Measurements from ENCODE around the gene PDRG1.

The PDRG1 gene

GRCh38 chr20:31951530-31952453, at the start of gene PDRG1:
TSS of gene PDRG1 (minus strand) at chr20:31952046. CDS start at chr20:31951961, 85 bp downstream.
- DNase-seq (ENCODE audit: low spot score): peak; percentile 99

GRCh38 chr20:31998246-31998645, 46.4 kb upstream of the PDRG1 start:
- DNase-seq (ENCODE audit: low spot score): no peak

- no peak for DNase-seq (ENCODE audit: low spot score)
Measured at GRCh38 chr20:31996996-31997395, 45.1 kb upstream of the PDRG1 start.

GRCh38 chr20:31992086-31992485, 40.2 kb upstream of the PDRG1 start:
- no peak for DNase-seq (ENCODE audit: low spot score)

- DNase-seq (ENCODE audit: low spot score): no peak
Measured at GRCh38 chr20:31991339-31991705, 39.5 kb upstream of the PDRG1 start.

- DNase-seq (ENCODE audit: low spot score): no peak
Measured at GRCh38 chr20:31990641-31991338, 38.9 kb upstream of the PDRG1 start.

- DNase-seq (ENCODE audit: low spot score): no peak
Measured at GRCh38 chr20:31989030-31989645, 37.3 kb upstream of the PDRG1 start.

GRCh38 chr20:31988430-31989015, 36.7 kb upstream of the PDRG1 start:
- no peak for DNase-seq (ENCODE audit: low spot score)

GRCh38 chr20:31987744-31988143, 35.9 kb upstream of the PDRG1 start:
- no peak for DNase-seq (ENCODE audit: low spot score)

GRCh38 chr20:31984981-31985471, 33.2 kb upstream of the PDRG1 start:
- DNase-seq (ENCODE audit: low spot score): no peak

GRCh38 chr20:31981784-31982183, 29.9 kb upstream of the PDRG1 start:
- no peak for DNase-seq (ENCODE audit: low spot score)

- DNase-seq (ENCODE audit: low spot score): no peak
Measured at GRCh38 chr20:31979713-31980426, 28.0 kb upstream of the PDRG1 start.

GRCh38 chr20:31977080-31977479, 25.2 kb upstream of the PDRG1 start:
- no peak for DNase-seq (ENCODE audit: low spot score)

- no peak for DNase-seq (ENCODE audit: low spot score)
Measured at GRCh38 chr20:31975874-31976273, 24.0 kb upstream of the PDRG1 start.

GRCh38 chr20:31974951-31975487, 23.2 kb upstream of the PDRG1 start:
- DNase-seq (ENCODE audit: low spot score): no peak

- DNase-seq (ENCODE audit: low spot score): no peak
Measured at GRCh38 chr20:31974296-31974695, 22.4 kb upstream of the PDRG1 start.

GRCh38 chr20:31972471-31973021, 20.7 kb upstream of the PDRG1 start:
- no peak for DNase-seq (ENCODE audit: low spot score)

- DNase-seq (ENCODE audit: low spot score): no peak
Measured at GRCh38 chr20:31969991-31970390, 18.1 kb upstream of the PDRG1 start.

- DNase-seq (ENCODE audit: low spot score): peak; percentile 91
Measured at GRCh38 chr20:31968291-31969126, 16.7 kb upstream of the PDRG1 start.

- no peak for DNase-seq (ENCODE audit: low spot score)
Measured at GRCh38 chr20:31967830-31968249, 16.0 kb upstream of the PDRG1 start, which contains the start of gene XKR7. TSS of gene XKR7 (plus strand) at chr20:31968151. CDS start at chr20:31968176, 25 bp downstream.
